GDM1 (cell line): Measurements from ENCODE around the gene HRC.
A peak's percentile ranks its signal among the peaks of the same experiment; 100 is the strongest.

Experiments used
- DNase-seq: peaks from one replicate; lab custom pipeline; 2025; lab: John Stamatoyannopoulos, UW

HRC gene

GRCh38 chr19:49114630-49115363 is 40.4 kb downstream of the HRC start:
- DNase-seq = no peak

GRCh38 chr19:49113762-49114629 is 41.2 kb downstream of the HRC start, which contains the start of gene LIN7B:
Gene LIN7B, plus strand, starts transcription at chr19:49114370. Its CDS starts 35 bp downstream, at chr19:49114405.
- DNase-seq = peak; percentile 72

- no peak for DNase-seq
Observed at GRCh38 chr19:49111218-49111998, 43.8 kb downstream of the HRC start.

- DNase-seq = no peak
Observed at GRCh38 chr19:49110567-49110966, 44.6 kb downstream of the HRC start.

GRCh38 chr19:49109569-49110233 is 45.5 kb downstream of the HRC start:
- no peak for DNase-seq

- DNase-seq = no peak
Observed at GRCh38 chr19:49109051-49109450, 46.1 kb downstream of the HRC start.

GRCh38 chr19:49107625-49108459 is 47.4 kb downstream of the HRC start:
- DNase-seq = no peak

GRCh38 chr19:49106648-49107135 is 48.5 kb downstream of the HRC start:
- peak; percentile 11 for DNase-seq

- no peak for DNase-seq
Observed at GRCh38 chr19:49104229-49104864, 50.8 kb downstream of the HRC start.

- no peak for DNase-seq
Observed at GRCh38 chr19:49103331-49104085, 51.7 kb downstream of the HRC start.

- no peak for DNase-seq
Observed at GRCh38 chr19:49102303-49102702, 52.9 kb downstream of the HRC start.
